ENCODE measurements around the gene GANC. TPM values are rescaled to one million over a fixed set of nuclear protein-coding genes. Genes with fewer than 3 reads are reported as not detected.
"Not testable (repeated sequence)": the region's sequence is repeated elsewhere in the genome, so short reads cannot be mapped to it uniquely, and the experiment has no call there.

Gene GANC
- total RNA-seq, 1 donor from 2014 or later, result 24.3 TPM

DNA sequence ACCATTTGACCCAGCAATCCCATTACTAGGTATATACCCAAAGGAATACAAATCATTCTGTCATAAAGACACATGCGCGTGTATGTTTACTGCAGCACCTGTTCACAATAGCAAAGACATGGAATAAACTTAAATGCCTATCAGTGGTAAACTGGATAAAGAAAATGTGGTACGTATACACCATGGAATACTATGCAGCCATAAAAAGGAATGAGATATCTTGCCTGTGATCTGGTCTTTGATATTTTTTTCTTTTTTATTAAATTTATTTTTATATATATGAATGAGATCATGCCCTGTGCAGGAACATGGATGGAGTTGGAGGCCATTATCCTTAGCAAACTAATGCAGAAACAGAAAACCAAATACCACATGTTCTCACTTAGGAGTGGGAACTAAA, 64.1 kb downstream of the GANC start:
- intact Hi-C loops (cut with micrococcal nuclease), result not testable (repeated sequence)

- intact Hi-C loops (cut with micrococcal nuclease), result no loop called here
These were observed 65.5 kb downstream of the GANC start for GRCh38 chr15:42338500-42338899.

GRCh38 chr15:42343596-42344232, 70.7 kb downstream of the GANC start:
- intact Hi-C loops (cut with micrococcal nuclease), result no loop called here

DNA sequence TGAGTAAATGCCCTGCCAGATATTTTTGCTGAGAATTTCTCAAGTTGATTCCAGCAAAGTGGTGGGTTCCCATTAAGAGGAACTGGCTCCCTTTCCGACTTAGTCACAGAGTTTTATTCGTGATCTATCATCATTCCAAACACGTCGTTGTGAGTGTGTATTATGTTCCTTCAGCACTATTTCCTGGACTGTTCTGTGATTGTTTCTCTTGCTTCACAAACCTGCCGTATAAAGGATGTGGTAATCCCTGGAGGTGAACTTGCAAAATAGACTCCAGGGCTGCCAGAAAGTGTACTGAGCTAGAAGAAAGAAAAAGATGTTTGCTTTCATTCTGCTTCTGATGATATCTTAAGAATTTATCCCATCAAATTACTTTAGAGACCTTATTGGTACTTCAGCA, 71.8 kb downstream of the GANC start:
- intact Hi-C loops (cut with micrococcal nuclease), result no loop called here

GRCh38 chr15:42345504-42345903, 72.5 kb downstream of the GANC start:
- intact Hi-C loops (cut with micrococcal nuclease), result no loop called here

- intact Hi-C loops (cut with micrococcal nuclease), result no loop called here
These were observed 75.1 kb downstream of the GANC start for GRCh38 chr15:42348083-42348482.

DNA sequence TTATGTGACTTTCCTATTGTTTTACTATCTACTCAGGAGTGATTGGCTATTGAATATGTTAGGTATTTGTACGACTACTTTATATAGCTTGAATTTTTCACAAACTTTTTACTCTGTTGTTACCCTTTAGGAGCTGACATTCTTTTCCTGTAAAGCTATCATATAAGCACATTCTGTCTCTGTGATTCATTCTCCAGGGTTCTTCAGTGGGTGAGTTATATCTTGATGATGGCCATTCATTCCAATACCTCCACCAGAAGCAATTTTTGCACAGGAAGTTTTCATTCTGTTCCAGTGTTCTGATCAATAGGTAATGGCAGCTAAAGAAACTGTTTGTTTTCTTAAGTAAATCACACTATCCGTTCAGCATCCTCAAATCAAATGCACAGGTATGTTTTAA, 76.2 kb downstream of the GANC start:
- intact Hi-C loops (cut with micrococcal nuclease), result no loop called here

DNA sequence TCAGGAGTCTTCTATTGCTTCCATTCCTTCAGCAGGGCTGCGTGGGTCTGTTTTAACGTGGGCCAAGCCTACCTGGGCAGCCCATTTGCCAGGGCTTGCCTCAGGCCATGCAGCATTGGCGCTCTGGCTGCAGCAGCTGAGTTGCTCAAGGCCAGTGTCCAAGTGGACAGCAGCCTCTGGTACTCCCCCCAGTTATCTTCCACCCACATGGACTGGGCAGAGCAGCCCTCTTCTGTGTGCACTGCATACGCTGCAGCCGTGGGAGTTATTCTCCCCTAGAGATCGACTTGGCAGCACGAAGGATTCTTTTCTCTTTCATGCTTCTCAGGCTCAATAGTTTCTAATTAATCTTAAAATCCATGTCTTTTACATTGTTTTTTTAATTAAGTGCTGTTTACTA, 79.4 kb downstream of the GANC start:
- intact Hi-C loops (cut with micrococcal nuclease), result no loop called here

GRCh38 chr15:42353061-42353460, 80.1 kb downstream of the GANC start:
- intact Hi-C loops (cut with micrococcal nuclease), result no loop called here

GRCh38 chr15:42354824-42355223, 81.8 kb downstream of the GANC start:
- intact Hi-C loops (cut with micrococcal nuclease), result no loop called here

DNA sequence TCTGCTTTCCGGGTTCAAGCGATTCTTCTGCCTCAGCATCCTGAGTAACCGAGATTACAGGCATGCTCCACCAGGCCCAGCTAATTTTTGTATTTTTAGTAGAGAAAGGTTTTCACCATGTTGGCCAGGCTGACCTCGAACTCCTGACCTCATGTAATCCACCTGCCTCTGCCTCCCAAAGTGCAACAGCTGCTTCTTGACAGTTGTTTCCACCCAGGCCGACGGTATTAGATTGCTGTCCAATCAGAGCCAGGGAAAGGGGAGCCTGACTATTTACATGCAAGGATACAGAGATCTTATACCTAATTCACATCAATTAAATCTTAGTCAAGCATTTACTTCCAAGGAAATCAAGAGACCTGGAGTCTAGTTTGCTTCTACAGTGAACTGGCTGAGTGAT, 82.3 kb downstream of the GANC start:
- intact Hi-C loops (cut with micrococcal nuclease), result no loop called here

GRCh38 chr15:42356851-42357250, 83.8 kb downstream of the GANC start:
- intact Hi-C loops (cut with micrococcal nuclease), result no loop called here

DNA sequence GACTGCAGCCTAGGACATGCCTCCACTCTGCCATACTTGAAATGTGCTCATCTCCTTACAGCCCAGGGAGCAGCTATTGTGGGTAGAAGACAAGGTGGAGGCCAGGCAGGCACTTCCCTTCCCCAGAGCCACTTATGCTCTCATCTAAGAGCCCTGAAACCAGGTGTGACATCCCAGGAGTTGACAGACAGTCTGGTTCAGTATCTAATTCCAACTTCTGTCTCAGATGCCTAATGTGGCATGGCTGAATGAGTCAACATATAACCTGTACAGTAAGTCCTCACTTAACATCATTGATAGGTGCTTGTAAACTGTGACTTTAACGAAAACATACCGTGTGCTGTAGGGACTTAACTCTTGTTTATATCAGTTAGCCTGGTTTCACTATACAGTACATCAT, 85.1 kb downstream of the GANC start:
- intact Hi-C loops (cut with micrococcal nuclease), result no loop called here

GRCh38 chr15:42359249-42359648, 86.2 kb downstream of the GANC start, which contains the start of gene CAPN3:
TSS of gene CAPN3 (plus strand) at chr15:42359501. CDS start at chr15:42359806, 305 bp downstream.
- intact Hi-C loops (cut with micrococcal nuclease), result no loop called here

GRCh38 chr15:42359985-42360384, 87.0 kb downstream of the GANC start:
- intact Hi-C loops (cut with micrococcal nuclease), result no loop called here

GRCh38 chr15:42360535-42361112, 87.6 kb downstream of the GANC start:
- intact Hi-C loops (cut with micrococcal nuclease), result no loop called here

- intact Hi-C loops (cut with micrococcal nuclease), result no loop called here
These were observed 90.5 kb downstream of the GANC start for GRCh38 chr15:42363487-42363886.

GRCh38 chr15:42363942-42364341, 90.9 kb downstream of the GANC start:
- intact Hi-C loops (cut with micrococcal nuclease), result no loop called here

GRCh38 chr15:42364529-42364928, 91.5 kb downstream of the GANC start:
- intact Hi-C loops (cut with micrococcal nuclease), result no loop called here

DNA sequence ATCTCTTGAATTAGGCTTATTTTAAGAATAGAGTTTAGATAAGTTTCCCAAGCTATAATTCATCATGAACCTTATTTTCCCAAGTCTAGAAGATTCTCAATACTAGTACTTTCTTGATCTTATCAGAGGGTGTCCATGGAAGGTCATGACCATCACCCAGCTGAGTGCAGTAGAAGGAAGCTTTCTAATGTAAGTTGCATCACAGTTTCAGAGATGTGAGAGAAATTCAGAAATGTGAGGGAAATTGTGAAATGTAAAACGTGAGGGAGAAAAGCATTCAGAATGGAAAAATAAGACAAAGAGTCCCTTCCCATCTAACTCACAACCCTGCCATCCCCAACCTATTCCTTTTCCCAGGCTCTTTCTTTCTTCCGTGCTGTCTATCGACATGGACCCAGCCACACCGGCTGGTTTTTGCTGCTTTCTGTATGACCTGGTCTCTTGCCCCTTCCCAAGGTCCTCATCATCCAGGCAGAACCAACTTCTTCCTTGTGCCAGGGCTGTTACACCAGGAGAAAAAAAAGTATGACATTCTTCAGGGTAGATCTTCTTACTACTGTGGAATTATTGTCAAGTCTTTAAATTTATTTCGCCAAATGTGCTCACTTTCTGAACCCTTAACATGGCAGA, 93.0 kb downstream of the GANC start:
- intact Hi-C loops (cut with micrococcal nuclease), result no loop called here

DNA sequence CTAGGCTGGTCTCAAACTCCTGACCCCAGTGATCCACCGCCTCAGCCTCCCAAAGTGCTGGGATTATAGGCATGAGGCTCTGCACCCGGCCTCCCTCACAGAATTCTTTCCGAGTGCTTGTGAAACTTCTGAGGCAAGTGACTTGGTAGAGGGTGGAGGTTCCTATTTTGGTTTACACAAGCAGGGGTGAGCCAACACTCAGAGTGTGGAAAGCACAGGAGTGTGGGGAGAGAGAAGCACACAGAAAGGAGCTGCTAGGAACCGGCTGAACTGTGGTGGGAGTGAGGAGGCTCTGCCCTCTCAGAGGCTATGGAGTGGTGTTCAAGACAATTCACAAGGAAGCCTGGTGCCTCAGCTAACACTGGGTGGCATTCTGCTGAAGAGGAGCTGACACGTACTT, 94.0 kb downstream of the GANC start:
- intact Hi-C loops (cut with micrococcal nuclease), result no loop called here

DNA sequence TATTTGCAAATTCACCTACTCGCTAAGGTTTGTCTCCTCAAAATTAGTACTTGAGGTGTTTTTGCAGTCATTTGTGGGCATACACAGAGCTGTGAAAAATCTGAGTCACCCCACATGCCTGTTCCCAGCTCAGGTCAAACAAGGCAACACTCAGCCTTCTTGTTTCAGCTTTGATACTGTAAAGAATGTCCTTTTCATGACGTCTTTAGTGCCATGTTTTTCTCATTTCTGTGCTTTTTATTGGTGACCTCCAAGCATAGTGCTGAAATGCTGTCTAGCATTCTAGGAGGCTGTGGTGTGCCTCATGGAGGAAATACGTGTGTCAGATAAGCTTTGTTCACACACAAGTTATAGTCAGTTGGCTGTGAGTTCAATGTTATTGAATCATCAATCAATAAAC, 95.1 kb downstream of the GANC start:
- intact Hi-C loops (cut with micrococcal nuclease), result no loop called here

DNA sequence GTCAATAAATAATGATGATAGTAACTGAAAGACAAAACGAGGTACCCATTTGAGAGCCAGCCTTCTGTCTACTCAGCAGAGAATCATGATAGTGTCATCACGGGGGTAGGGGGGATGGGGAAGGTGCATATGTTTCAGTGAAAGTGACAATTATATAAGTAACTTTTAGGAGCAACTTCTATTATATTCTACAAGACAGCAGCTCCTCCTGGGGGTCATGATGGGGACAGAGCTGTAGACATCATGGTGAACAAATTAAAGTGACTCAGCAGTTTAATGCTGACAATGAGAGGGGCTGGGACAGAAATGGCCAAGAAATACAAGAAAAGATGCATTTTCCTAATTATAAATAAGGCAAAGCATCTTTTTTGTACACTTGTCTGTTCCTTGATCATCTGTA, 98.1 kb downstream of the GANC start:
- intact Hi-C loops (cut with micrococcal nuclease), result no loop called here

All from T-helper 1 cell treated with Interleukin-12 subunit alpha and Interleukin-12 subunit beta and Interleukin-4 antibody, amounts not matched to agents 30 ng/mL and 1 ng/mL, for 36 hours (primary cell).